Liver (tissue), 9 donors: Measurements from ENCODE around the gene MCF2L2. TPM values are rescaled to one million over a fixed set of nuclear protein-coding genes. Genes with fewer than 3 reads are reported as not detected.
A peak's percentile ranks its signal among the peaks of the same experiment; 100 is the strongest.

Experiments used
- DNase-seq: peaks from one replicate; pipeline ENCODE4 v3.0.0-alpha.2; 2017; ENCODE audit warnings: low spot score
- H3K27ac ChIP-seq, 2 donors: one replicate each; pipeline ENCODE4 v1.7.0; 2013; ENCODE audit warnings: inconsistent platforms in 2 of 2, low read length in 2 of 2, control low read depth in 1 of 2, low read depth in 1 of 2, mild to moderate bottlenecking in 1 of 2
- H3K27me3 ChIP-seq, 4 donors: one replicate each; pipeline versions ENCODE4 v1.6.1 to v1.7.0; 2013; ENCODE audit warnings: low read length in 3 of 4, inconsistent platforms in 1 of 4, mild to moderate bottlenecking in 1 of 4, moderate library complexity in 1 of 4; ENCODE audit not compliant: control insufficient read depth in 4 of 4, insufficient read depth in 4 of 4
- H3K36me3 ChIP-seq, 4 donors: one replicate each; pipeline versions ENCODE4 v1.6.1 to v1.7.0; 2013; ENCODE audit warnings: low read length in 3 of 4, mild to moderate bottlenecking in 3 of 4, low read depth in 1 of 4, moderate library complexity in 1 of 4; ENCODE audit not compliant: control insufficient read depth in 4 of 4, insufficient read depth in 3 of 4
- H3K4me1 ChIP-seq, 4 donors: one replicate each; pipeline versions ENCODE4 v1.6.1 to v1.7.0; 2013; ENCODE audit warnings: low read length in 3 of 4, mild to moderate bottlenecking in 3 of 4, moderate library complexity in 1 of 4; ENCODE audit not compliant: control insufficient read depth in 4 of 4, insufficient read depth in 4 of 4
- H3K4me3 ChIP-seq, 3 donors: one replicate each; pipeline versions ENCODE4 v1.6.1 to v1.7.0; 2013; ENCODE audit warnings: low read length in 3 of 3, control low read depth in 1 of 3, low read depth in 1 of 3, mild to moderate bottlenecking in 1 of 3
- H3K9ac ChIP-seq, 2 donors: one replicate each; pipeline ENCODE4 v1.7.0; 2013; ENCODE audit warnings: low read length in 2 of 2, mild to moderate bottlenecking in 2 of 2, moderate library complexity in 2 of 2, control low read depth in 1 of 2, low read depth in 1 of 2
- H3K9me3 ChIP-seq, 4 donors: one replicate each; pipeline versions ENCODE4 v1.6.1 to v1.7.0; 2013; ENCODE audit warnings: low read length in 3 of 4; ENCODE audit not compliant: control insufficient read depth in 4 of 4
- ATF3 ChIP-seq: IDR thresholded peaks from 2 replicates; pipeline ENCODE4 v1.6.1; 2016; ENCODE audit warnings: antibody characterized with exemption
- EGR1 ChIP-seq, 2 donors: IDR thresholded peaks; 2 replicates each; pipeline ENCODE4 v1.6.1; 2016 to 2018; ENCODE audit warnings: antibody characterized with exemption in 2 of 2, low read depth in 2 of 2
- FOXA1 ChIP-seq: IDR thresholded peaks from 2 replicates; pipeline ENCODE4 v1.6.1; 2016; ENCODE audit warnings: antibody characterized with exemption
- FOXA2 ChIP-seq: IDR thresholded peaks from 2 replicates; pipeline ENCODE4 v1.6.1; 2016; ENCODE audit warnings: antibody characterized with exemption
- GABPA ChIP-seq, 2 donors: IDR thresholded peaks in 1 of 2; conservative IDR thresholded peaks in 1 of 2; 2 replicates each; pipeline ENCODE4 v1.6.1; 2016; ENCODE audit warnings: antibody characterized with exemption in 2 of 2, mild to moderate bottlenecking in 1 of 2, moderate library complexity in 1 of 2
- JUND ChIP-seq, 2 donors: IDR thresholded peaks; 2 replicates each; pipeline ENCODE4 v1.6.1; 2016; ENCODE audit warnings: antibody characterized with exemption in 2 of 2
- NR2F2 ChIP-seq: IDR thresholded peaks from 2 replicates; pipeline ENCODE4 v1.6.1; 2016; ENCODE audit warnings: antibody characterized with exemption
- REST ChIP-seq: IDR thresholded peaks from 2 replicates; pipeline ENCODE4 v1.6.1; 2016; ENCODE audit warnings: antibody characterized with exemption, mild to moderate bottlenecking
- RXRA ChIP-seq, 2 donors: IDR thresholded peaks; 2 replicates each; pipeline ENCODE4 v1.6.1; 2017 to 2018; ENCODE audit warnings: antibody characterized with exemption in 2 of 2, mild to moderate bottlenecking in 1 of 2
- SP1 ChIP-seq: IDR thresholded peaks from 2 replicates; pipeline ENCODE4 v1.6.1; 2018; ENCODE audit warnings: antibody characterized with exemption, mild to moderate bottlenecking
- TAF1 ChIP-seq: conservative IDR thresholded peaks from 2 replicates; pipeline ENCODE4 v1.6.1; 2016; ENCODE audit warnings: antibody characterized with exemption, mild to moderate bottlenecking
- YY1 ChIP-seq: IDR thresholded peaks from 2 replicates; pipeline ENCODE4 v1.6.1; 2016; ENCODE audit warnings: antibody characterized with exemption, mild to moderate bottlenecking
- ZBTB33 ChIP-seq: IDR thresholded peaks from 2 replicates; pipeline ENCODE4 v1.6.1; 2016; ENCODE audit warnings: antibody characterized with exemption
- WGBS: extraction: QIAGEN DNeasy Blood & Tissue Kit; methylation state at CpG from one replicate; pipeline ENCODE4 v1.1.7; 2013; 5-methylcytosine and 5-hydroxymethylcytosine counted together
- polyA plus RNA-seq, 2 donors: library from polyadenylated mRNA; stranded (reverse) in 1 of 2; unstranded in 1 of 2; fragments of 200-250 nt in 1 of 2; fragments of >200 nt in 1 of 2; fragmentation: Nextera tagmentation in 1 of 2; extraction: Ambion mirVana in 1 of 2; gene quantifications; one replicate each; pipeline versions ENCODE4 v1.2.1 to v1.2.3, GENCODE V29; 2013 to 2015
- total RNA-seq, 2 donors: library from RNA; depleted of rRNA; stranded (reverse); fragments of >200 nt; gene quantifications; one replicate each; pipeline ENCODE4 v1.2.3, GENCODE V29; 2014
- donor health status: healthy.
- donor health status: healthy.
- donor health status: healthy.
- donor health status: healthy.
- donor health status: healthy.

The MCF2L2 gene
- total and polyA plus RNA-seq, 4 donors, result 0.02 to 0.47 (median 0.17) TPM; not detected in 1

- TF ChIP-seq REST (peak; percentile 70), GABPA (IDR thresholded peaks at IDR 0.05 in 1 of 2, conservative IDR thresholded peaks at IDR 0.05 in 1 of 2) (no peak), EGR1 (IDR thresholded peaks at IDR 0.05; ENCODE audit: low read depth in 2 of 2) (peak in 1 of 2 donors; percentile 66), JUND (IDR thresholded peaks at IDR 0.05) (peak; percentile 59 to 92), ATF3 (peak; percentile 90)
Measured at GRCh38 chr3:183464480-183464879, 36.1 kb upstream of the MCF2L2 start (continued).

- Histone ChIP-seq H3K4me1 (peaks cover 0 to 8% (median 3%) of the 10 kb centered on the region in 4 donors), H3K27me3 (no peaks in the 10 kb centered on the region), H3K9ac (no peak overlapping the region), H3K36me3 (peaks cover 0 to 2% (median under 1%) of the 10 kb centered on the region in 4 donors), H3K4me3 (no peak overlapping the region), H3K9me3 (no peaks in the 10 kb centered on the region), H3K27ac (no peak overlapping the region)
- DNase-seq, result no peak
- 92% methylated on average over 7 of the region's 7 CpGs for WGBS
- TF ChIP-seq ATF3 (no peak), REST (no peak), FOXA2 (no peak), NR2F2 (no peak), TAF1 (no peak), SP1 (no peak), ZBTB33 (no peak), JUND (IDR thresholded peaks at IDR 0.05) (no peak), RXRA (IDR thresholded peaks at IDR 0.05) (no peak), YY1 (no peak), FOXA1 (no peak), EGR1 (IDR thresholded peaks at IDR 0.05; ENCODE audit: low read depth in 2 of 2) (no peak)
Measured at GRCh38 chr3:183460081-183461055, 31.9 kb upstream of the MCF2L2 start.
